RPMI8226 (cell line): ENCODE data around the gene HMGA1.

Source experiments
- DNase-seq: peaks from one replicate; pipeline ENCODE4 v3.0.0-alpha.2; 2015

The HMGA1 gene

DNA sequence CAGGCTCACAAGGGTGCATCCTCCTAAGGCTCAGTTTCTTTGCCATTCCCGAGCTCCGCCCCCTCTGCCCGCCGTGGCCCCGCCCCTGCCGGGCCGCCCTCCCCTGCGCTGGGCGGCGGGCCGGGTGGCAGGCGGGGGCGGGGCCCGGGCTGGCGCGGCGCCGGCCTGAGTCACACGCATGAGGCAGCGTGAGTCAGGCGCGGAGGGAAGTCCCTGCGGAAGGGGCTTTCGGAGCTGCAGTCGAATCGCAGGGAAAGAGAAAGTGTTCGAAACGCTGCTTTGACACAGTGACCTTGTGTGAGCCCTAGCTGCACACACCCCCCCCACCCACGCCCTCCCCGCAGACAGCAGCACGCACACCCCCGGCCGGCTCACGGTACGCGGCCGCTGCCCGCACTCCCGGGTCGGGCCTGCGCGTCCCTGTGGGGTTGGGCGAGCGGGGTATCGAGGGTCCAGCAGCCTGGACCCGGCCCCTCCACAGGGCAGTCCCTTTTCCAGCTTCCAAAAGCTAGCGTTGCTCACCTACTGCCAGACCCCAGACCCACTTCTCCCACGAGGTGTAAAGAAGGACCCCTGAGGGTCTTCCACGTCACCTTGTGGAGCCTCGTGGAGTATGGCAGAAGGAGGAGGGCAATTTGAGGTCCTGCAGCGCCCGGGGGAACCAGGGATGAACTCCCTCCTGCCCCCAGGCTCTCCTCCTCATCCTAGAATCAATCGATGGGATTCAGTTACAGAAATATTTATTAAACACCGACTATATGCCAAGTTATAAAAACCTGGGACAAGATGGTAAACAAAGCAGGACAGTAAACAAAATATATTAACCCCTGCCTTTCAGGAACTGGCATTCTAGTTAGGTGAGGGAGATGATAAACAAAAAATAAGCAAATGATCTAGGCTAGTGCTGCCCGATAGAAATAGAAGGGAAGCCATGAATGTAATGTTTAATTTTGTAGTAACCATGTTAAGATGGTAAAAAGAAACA lies 12.4 kb upstream of the HMGA1 start:
- peak; percentile 96 for DNase-seq

- DNase-seq: no peak
Observed at GRCh38 chr6:34225551-34225950, 11.1 kb upstream of the HMGA1 start.

DNA sequence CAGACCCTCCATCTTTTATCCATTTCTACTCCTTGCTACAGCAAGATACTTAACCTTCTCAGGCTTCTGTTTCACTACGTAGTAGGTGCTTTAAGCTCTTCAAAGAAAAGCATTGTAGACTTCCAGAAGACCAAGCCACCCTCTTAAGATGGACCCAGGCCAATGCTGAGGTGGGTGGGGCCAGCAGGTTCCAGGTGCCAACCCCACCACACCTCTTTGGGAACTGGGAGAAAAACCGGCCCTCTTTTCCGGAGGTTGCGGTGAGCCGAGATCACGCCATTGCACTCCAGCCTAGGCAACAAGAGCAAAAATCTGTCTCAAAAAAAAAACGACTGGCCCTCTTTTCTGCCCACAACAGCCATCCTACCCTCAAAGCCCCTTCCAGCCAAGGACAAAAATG lies 10.6 kb upstream of the HMGA1 start:
- no peak for DNase-seq

DNA sequence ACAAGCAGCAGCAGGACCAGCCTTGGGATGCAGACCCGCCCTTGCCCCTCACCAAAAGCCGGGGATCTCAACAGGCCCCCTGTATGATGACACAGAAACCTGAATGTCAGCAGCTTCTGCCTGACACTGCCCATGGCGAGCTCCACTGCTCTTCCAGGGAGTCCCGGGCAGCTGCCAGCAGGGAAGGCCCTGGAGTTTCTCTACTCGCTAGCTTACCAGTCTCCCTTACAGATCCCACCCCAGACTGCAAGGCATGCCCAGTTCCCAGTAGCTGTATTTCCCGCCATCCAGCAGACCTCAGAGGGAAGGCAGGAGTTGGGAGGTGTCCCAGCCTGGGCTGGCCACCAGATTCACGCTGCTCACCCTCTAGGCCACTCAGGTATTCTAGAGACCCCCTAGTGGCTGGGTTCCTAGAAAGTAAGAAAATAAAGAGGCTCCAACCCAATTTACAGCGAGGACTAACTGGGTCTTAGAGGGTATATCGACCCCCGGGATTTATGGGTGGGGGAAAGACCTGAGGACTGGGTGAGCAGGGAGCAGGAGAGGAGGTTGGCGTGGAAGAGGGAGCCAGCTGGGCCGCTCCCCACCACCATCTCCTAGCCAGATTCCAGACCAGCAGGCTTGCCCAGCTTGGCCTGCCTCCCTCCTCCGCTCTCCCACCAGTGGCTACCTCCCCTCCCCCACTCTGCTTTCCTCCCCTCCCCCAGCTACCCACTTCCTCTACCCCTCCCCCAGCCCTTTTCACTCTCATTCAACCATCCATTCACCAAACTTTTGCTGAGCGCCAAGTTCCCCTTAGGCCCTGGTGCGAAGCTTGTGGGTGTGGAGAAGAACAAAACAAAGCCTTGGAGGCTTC lies 9.7 kb upstream of the HMGA1 start:
- no peak for DNase-seq

DNA sequence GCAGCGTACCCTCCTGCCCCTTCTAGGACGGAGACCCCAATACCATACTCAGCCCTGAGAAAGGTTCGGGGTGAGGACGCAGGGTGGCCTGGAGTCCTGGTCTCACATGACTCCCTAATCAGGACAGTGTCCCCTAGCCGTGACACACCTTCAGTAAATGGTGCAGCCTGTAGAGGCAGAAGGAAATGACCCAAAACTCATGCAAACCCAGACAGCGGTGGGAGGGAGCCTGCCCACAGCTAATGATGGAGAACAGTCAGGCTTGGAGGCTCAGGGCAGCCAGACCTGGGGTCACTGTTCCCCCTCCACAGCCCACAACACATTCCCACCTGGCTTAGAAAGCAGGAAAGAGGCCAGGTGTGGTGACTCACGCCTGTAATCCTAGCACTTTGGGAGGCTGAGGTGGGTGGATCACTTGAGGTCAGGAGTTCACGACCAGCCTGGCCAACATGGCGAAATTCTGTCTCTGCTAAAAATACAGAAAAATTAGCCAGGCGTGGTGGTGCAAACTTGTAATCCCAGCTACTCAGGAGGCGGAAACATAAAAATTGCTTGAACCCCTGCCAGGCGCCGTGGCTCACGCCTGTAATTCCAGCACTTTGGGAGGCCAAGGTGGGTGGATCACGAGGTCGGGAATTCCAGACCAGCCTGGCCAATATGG lies 8.8 kb upstream of the HMGA1 start:
- DNase-seq: no peak

DNA sequence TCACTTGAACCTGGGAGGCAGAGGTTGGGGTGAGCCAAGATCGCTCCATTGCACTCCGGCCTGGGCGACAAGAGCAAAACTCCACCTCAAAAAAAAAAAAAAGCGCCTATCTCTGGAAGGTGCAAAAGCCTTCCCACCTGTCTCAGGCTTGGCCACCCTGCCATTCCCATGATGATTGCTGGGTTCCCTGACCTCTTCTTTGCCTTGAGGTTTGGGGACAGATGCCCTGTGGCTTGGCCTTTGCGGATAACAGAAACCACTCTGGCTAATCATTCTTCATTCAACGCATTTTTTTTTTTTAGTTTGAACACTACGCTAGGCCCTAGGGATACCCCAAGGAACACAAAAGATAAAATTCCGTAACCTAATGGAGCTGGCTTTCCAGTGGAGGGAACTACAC lies 6.8 kb upstream of the HMGA1 start:
- DNase-seq: no peak

- DNase-seq: no peak
Observed at GRCh38 chr6:34230653-34231371, 5.9 kb upstream of the HMGA1 start.

DNA sequence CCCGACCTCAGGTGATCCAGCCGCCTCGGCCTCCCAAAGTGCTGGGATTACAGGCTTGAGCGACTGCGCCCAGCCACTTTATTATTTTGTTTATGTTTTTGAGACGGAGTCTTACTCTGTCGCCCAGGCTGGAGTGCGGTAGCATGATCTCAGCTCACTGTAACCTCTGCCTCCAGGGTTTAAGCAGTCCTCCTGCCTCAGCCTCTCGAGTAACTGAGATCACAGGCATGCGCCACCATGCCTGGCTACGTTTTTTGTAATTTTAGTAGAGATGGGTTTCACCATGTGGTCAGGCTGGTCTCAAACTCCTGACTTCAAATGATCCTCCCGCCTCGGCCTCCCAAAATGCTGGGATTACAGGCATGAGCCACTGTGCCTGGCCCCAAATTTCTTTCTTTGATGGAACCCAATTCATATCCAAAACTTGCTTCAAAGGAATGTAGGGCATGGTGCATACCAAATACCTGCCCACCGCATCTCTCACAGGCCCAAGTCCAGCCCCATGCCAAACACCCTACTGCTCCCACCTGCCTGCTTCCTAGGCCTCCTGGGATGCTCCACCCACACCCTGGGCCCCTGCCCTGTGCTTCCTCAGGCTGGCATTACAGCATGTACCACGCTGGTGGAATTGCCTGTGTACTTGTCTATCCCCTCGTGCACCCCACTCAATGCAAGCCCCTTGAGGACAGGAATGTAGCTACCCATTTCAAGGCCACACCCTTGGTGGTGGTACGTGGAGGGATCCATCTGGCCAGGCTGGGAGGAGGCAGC lies 4.9 kb upstream of the HMGA1 start:
- DNase-seq: no peak

GRCh38 chr6:34232901-34233300 lies 3.8 kb upstream of the HMGA1 start:
- DNase-seq: no peak

DNA sequence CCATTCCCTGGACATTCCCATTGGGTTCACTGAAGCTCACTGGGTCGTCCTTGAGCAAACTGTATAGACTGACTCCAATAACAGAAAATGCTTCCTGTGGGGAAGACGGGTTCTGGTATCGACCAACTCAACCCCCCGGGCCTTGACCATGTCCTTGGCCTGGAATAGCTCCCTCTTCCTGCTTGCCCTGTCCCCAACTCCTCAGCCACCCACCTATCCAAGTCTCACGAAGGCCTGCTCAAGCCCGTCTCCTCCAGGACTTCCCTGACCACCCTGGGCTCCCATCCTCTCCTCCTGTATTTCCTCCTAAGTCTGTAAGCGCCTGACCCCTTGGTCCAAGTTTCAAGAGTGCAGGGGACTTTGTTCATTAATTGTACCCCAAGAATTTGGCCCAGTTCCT lies 2.8 kb upstream of the HMGA1 start:
- no peak for DNase-seq

DNA sequence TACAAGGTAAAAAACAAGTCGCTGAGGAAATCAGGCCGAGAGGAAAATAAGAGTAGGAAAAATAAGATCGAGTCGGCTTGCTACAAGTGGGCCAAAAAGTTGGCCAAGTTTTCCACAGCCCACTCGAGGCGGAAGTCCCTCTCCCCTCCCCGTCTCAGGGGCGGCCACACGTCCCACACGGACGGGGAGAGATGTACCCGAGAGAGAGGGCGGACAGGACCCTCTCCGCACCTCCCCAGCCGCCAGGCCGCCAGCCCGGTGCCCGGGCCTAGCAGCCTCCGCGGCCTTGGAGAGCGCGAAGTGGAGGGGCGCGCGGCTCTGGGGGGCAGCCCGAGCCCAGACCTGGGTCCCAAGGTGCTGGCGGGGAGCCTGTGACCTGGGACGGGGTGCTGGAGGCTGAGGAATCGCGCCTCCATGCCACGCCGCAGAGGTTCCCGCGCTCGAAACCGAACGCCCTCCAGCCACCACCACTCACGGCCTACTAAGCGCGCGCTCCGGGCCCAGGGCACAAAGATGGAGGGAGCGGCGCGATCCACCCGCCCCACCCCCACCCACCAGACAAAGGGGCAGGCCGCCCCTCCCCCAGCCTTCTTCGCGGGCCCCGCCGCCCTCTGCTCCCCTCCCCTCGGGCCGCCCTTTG lies 1.9 kb upstream of the HMGA1 start:
- DNase-seq: no peak

GRCh38 chr6:34235307-34236130 lies 1.2 kb upstream of the HMGA1 start:
- peak; percentile 65 for DNase-seq

DNA sequence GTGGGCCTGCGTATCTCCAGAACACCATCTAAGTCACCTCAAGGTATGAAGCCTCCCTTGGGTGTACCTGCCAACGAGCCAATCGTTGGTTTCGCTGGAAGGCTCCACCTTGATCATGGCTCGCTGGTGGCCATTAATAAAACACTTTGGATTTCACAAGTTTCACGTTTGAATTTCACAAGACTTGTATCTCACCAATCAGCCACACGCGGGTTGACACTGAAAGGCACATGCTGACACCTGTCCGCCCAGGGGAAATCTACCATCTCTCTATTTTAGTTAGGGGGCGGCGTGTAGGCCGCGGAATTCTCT lies 586 bp upstream of the HMGA1 start:
- DNase-seq: peak; percentile 62

GRCh38 chr6:34237316-34237721 lies 646 bp downstream of the HMGA1 start:
- DNase-seq: peak; percentile 58

DNA sequence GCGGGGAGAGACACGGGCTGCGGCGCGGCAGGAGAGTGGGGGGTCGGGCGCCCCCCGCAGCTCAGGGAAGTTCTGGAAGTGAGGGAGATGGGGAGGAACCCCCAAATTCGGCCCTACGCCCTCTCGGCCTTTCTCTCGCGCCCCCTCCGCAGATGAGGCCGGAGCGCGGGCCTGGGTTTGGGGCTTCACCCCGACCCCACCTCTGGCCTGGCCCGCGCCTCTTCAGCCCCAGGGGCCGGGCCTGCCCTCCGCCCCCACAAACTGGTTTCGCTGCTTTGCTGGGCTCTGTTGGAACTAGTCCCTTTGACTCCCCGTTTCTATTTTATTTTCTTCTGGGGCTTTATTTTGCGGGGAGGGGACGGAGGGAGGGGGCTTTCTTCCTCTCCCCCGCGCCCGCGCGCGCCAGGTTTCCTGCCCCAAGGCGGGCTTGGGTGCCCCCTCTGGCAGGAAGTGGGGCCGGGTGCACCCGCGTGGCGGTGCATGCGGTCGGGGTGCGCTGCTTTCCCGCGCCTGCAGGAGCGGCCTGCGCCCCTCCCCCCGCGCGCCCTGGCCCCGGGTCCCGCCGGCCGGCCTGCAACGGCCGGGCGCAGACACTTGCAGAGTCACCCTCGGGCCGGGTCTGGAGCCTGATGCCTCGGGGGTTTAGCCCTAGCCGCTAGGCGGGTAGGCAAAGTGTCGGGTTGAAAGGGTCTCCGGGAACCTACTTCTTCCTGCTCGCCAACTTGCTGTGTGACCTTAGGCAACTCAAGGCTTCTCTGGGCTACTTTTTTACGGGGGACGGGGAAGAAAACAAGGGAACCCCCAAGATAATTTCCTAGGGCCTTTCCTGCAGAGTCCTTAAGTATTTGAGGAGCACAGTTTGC lies 1.3 kb downstream of the HMGA1 start:
- peak; percentile 90 for DNase-seq

- peak; percentile 17 for DNase-seq
Observed at GRCh38 chr6:34238585-34239499, 2.2 kb downstream of the HMGA1 start.

GRCh38 chr6:34239500-34239825 lies 2.8 kb downstream of the HMGA1 start:
- DNase-seq: no peak

DNA sequence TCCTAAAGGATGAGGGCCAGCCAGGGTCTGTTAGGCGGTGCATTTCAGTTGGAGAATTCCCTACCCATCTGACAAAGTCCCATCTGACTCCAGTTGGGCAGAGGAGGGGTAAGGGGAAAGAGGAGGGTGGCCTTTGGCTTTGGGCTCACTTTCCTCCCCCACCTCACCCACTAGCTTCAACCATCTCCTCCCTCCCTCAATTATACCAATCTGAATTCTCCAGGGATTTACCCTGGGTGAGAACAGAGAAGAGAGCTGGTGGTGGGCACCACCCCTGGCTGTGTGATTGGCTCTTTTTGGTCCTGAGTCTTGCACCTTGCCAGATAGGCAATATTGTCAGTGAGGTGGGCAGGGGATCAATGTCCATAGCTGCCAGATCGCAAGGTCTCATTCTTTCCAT lies 3.2 kb downstream of the HMGA1 start:
- no peak for DNase-seq
